Measurements from ENCODE around the gene ZNF407.

The ZNF407 gene

GRCh38 chr18:74571895-74572680 lies 25.6 kb upstream of the ZNF407 start:
- no peak for TF ChIP-seq RARB (CRISPR knock-in tag; IDR thresholded peaks at IDR 0.05)
- TF ChIP-seq, protein P1, sequence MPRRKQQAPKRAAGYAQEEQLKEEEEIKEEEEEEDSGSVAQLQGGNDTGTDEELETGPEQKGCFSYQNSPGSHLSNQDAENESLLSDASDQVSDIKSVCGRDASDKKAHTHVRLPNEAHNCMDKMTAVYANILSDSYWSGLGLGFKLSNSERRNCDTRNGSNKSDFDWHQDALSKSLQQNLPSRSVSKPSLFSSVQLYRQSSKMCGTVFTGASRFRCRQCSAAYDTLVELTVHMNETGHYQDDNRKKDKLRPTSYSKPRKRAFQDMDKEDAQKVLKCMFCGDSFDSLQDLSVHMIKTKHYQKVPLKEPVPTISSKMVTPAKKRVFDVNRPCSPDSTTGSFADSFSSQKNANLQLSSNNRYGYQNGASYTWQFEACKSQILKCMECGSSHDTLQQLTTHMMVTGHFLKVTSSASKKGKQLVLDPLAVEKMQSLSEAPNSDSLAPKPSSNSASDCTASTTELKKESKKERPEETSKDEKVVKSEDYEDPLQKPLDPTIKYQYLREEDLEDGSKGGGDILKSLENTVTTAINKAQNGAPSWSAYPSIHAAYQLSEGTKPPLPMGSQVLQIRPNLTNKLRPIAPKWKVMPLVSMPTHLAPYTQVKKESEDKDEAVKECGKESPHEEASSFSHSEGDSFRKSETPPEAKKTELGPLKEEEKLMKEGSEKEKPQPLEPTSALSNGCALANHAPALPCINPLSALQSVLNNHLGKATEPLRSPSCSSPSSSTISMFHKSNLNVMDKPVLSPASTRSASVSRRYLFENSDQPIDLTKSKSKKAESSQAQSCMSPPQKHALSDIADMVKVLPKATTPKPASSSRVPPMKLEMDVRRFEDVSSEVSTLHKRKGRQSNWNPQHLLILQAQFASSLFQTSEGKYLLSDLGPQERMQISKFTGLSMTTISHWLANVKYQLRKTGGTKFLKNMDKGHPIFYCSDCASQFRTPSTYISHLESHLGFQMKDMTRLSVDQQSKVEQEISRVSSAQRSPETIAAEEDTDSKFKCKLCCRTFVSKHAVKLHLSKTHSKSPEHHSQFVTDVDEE (CRISPR knock-in tag; IDR thresholded peaks at IDR 0.05), result no peak
- TF ChIP-seq ARNTL (CRISPR knock-in tag; IDR thresholded peaks at IDR 0.05; ENCODE audit: borderline replicate concordance, low read depth), result no peak
- TF ChIP-seq, protein P2, sequence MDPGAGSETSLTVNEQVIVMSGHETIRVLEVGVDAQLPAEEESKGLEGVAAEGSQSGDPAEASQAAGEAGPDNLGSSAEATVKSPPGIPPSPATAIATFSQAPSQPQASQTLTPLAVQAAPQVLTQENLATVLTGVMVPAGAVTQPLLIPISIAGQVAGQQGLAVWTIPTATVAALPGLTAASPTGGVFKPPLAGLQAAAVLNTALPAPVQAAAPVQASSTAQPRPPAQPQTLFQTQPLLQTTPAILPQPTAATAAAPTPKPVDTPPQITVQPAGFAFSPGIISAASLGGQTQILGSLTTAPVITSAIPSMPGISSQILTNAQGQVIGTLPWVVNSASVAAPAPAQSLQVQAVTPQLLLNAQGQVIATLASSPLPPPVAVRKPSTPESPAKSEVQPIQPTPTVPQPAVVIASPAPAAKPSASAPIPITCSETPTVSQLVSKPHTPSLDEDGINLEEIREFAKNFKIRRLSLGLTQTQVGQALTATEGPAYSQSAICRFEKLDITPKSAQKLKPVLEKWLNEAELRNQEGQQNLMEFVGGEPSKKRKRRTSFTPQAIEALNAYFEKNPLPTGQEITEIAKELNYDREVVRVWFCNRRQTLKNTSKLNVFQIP (CRISPR knock-in tag; IDR thresholded peaks at IDR 0.05; ENCODE audit: borderline replicate concordance, low read depth), result no peak
- TF ChIP-seq GLIS3 (CRISPR knock-in tag; IDR thresholded peaks at IDR 0.05), result no peak
- no peak for TF ChIP-seq ISL1 (CRISPR knock-in tag; IDR thresholded peaks at IDR 0.05)
- ATAC-seq, result no peak

DNA sequence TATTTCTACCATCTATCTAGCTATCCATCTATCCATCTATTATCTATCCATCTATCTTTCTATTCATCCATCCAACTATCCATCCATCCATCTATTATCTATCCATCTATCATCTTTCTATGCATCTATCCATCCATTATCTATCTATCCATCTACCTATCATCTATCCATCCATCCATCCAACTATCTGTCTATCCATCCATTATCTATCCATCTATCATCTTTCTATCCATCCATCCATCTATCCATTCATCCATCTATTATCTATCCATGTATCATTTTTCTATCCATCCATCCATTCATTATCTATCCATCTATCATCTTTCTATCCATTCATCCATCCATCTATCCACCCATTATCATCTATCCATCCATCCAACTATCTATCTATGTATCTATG lies 24.6 kb upstream of the ZNF407 start:
- TF ChIP-seq ZFP30 (CRISPR knock-in tag; IDR thresholded peaks at IDR 0.05), result no peak
- TF ChIP-seq CSDC2 (CRISPR knock-in tag; IDR thresholded peaks at IDR 0.05), result no peak
- TF ChIP-seq, protein P3, sequence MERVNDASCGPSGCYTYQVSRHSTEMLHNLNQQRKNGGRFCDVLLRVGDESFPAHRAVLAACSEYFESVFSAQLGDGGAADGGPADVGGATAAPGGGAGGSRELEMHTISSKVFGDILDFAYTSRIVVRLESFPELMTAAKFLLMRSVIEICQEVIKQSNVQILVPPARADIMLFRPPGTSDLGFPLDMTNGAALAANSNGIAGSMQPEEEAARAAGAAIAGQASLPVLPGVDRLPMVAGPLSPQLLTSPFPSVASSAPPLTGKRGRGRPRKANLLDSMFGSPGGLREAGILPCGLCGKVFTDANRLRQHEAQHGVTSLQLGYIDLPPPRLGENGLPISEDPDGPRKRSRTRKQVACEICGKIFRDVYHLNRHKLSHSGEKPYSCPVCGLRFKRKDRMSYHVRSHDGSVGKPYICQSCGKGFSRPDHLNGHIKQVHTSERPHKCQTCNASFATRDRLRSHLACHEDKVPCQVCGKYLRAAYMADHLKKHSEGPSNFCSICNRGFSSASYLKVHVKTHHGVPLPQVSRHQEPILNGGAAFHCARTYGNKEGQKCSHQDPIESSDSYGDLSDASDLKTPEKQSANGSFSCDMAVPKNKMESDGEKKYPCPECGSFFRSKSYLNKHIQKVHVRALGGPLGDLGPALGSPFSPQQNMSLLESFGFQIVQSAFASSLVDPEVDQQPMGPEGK (CRISPR knock-in tag; IDR thresholded peaks at IDR 0.05; ENCODE audit: borderline replicate concordance), result no peak
- no peak for TF ChIP-seq ZC3H10 (CRISPR knock-in tag; IDR thresholded peaks at IDR 0.05)
- no peak for TF ChIP-seq CREB5 (CRISPR knock-in tag; IDR thresholded peaks at IDR 0.05; ENCODE audit: low read depth)
- no peak for TF ChIP-seq TCF4 (CRISPR knock-in tag; IDR thresholded peaks at IDR 0.05; ENCODE audit: borderline replicate concordance)
- no peak for TF ChIP-seq ZFP3 (CRISPR knock-in tag; IDR thresholded peaks at IDR 0.05)
- no peak for ATAC-seq

GRCh38 chr18:74574916-74575315 lies 22.8 kb upstream of the ZNF407 start:
- ATAC-seq, result no peak
- no peak for TF ChIP-seq CREB5 (CRISPR knock-in tag; IDR thresholded peaks at IDR 0.05; ENCODE audit: low read depth)
- TF ChIP-seq SNAI2 (CRISPR knock-in tag; IDR thresholded peaks at IDR 0.05), result no peak
- TF ChIP-seq ZC3H10 (CRISPR knock-in tag; IDR thresholded peaks at IDR 0.05), result no peak
- TF ChIP-seq, protein P2 (CRISPR knock-in tag; IDR thresholded peaks at IDR 0.05; ENCODE audit: borderline replicate concordance, low read depth), result no peak
- TF ChIP-seq, protein P1 (CRISPR knock-in tag; IDR thresholded peaks at IDR 0.05), result no peak
- TF ChIP-seq TCF4 (CRISPR knock-in tag; IDR thresholded peaks at IDR 0.05; ENCODE audit: borderline replicate concordance), result no peak
- no peak for TF ChIP-seq ARNTL (CRISPR knock-in tag; IDR thresholded peaks at IDR 0.05; ENCODE audit: borderline replicate concordance, low read depth)
- TF ChIP-seq ZNF70 (CRISPR knock-in tag; IDR thresholded peaks at IDR 0.05), result no peak
- no peak for TF ChIP-seq TOX (CRISPR knock-in tag; IDR thresholded peaks at IDR 0.05; ENCODE audit: borderline replicate concordance)
- TF ChIP-seq ZNF565 (CRISPR knock-in tag; conservative IDR thresholded peaks at IDR 0.05; ENCODE audit: low read depth), result no peak
- TF ChIP-seq PPARA (CRISPR knock-in tag; IDR thresholded peaks at IDR 0.05; ENCODE audit: borderline replicate concordance), result no peak
- TF ChIP-seq CSDC2 (CRISPR knock-in tag; IDR thresholded peaks at IDR 0.05), result no peak
